CD14-positive monocyte (primary cell): ENCODE data around the gene NVL. TPM values are rescaled to one million over a fixed set of nuclear protein-coding genes. Genes with fewer than 3 reads are reported as not detected.
"Not testable (repeated sequence)": the region's sequence is repeated elsewhere in the genome, so short reads cannot be mapped to it uniquely, and the experiment has no call there.

Source experiments
- DNase-seq, 3 donors: peaks; one replicate each; pipeline ENCODE4 v3.0.0-alpha.2; 2011 to 2022
- H2AFZ ChIP-seq: 2 replicates; pipeline ENCODE4 v1.6.0; 2012; ENCODE audit warnings: mild to moderate bottlenecking, low read depth, low read length, inconsistent platforms; ENCODE audit not compliant: insufficient read depth, poor library complexity, severe bottlenecking
- H3K27ac ChIP-seq, 2 donors: 1 replicate in 1 of 2; 2 replicates in 1 of 2; pipeline ENCODE4 v1.5.1; 2012 to 2013; ENCODE audit warnings: low read length in 2 of 2, control low read depth in 1 of 2, inconsistent platforms in 1 of 2, low read depth in 1 of 2, mild to moderate bottlenecking in 1 of 2
- H3K27me3 ChIP-seq, 2 donors: one replicate each; pipeline versions ENCODE4 v1.6.0 to v1.6.1; 2011 to 2013; ENCODE audit warnings: low read length in 2 of 2; ENCODE audit not compliant: control insufficient read depth in 2 of 2, insufficient read depth in 2 of 2
- H3K36me3 ChIP-seq, 2 donors: replicated peaks in 1 of 2; 1 replicate in 1 of 2; 2 replicates in 1 of 2; pipeline versions ENCODE4 v1.5.1 to v1.6.1; 2012 to 2013; ENCODE audit warnings: low read length in 2 of 2, control low read depth in 1 of 2, inconsistent platforms in 1 of 2, mild to moderate bottlenecking in 1 of 2; ENCODE audit not compliant: insufficient read depth in 2 of 2, control insufficient read depth in 1 of 2
- H3K4me1 ChIP-seq, 2 donors: 1 replicate in 1 of 2; 2 replicates in 1 of 2; pipeline versions ENCODE4 v1.5.1 to v1.6.1; 2012 to 2013; ENCODE audit warnings: low read length in 2 of 2, control low read depth in 1 of 2, inconsistent platforms in 1 of 2, mild to moderate bottlenecking in 1 of 2, moderate library complexity in 1 of 2; ENCODE audit not compliant: insufficient read depth in 2 of 2, control insufficient read depth in 1 of 2
- H3K4me2 ChIP-seq: replicated peaks from 2 replicates; pipeline ENCODE3; 2012; ENCODE audit warnings: low read length, moderate library complexity, mild to moderate bottlenecking; ENCODE audit not compliant: poor library complexity, severe bottlenecking; ENCODE audit errors: extremely low read depth
- H3K4me3 ChIP-seq, 3 experiments: fragments of 200-600 bp in 1 of 3; sonication (generic) in 1 of 3; replicated peaks in 1 of 3; 1 replicate in 2 of 3; 2 replicates in 1 of 3; pipeline ENCODE4 v1.5.1; 2011 to 2013; ENCODE audit warnings: low read length in 3 of 3, mild to moderate bottlenecking in 3 of 3, control low read depth in 2 of 3, low read depth in 2 of 3, inconsistent platforms in 1 of 3, moderate library complexity in 1 of 3
- H3K79me2 ChIP-seq: 2 replicates; pipeline ENCODE4 v1.6.0; 2012; ENCODE audit warnings: mild to moderate bottlenecking, control low read depth, inconsistent platforms, low read length, moderate library complexity; ENCODE audit not compliant: insufficient read depth
- H3K9ac ChIP-seq: 2 replicates; pipeline ENCODE4 v1.6.0; 2017; ENCODE audit warnings: low read length, mild to moderate bottlenecking; ENCODE audit not compliant: insufficient read depth, poor library complexity, severe bottlenecking
- H3K9me3 ChIP-seq, 2 donors: replicated peaks in 1 of 2; 1 replicate in 1 of 2; 2 replicates in 1 of 2; pipeline versions ENCODE4 v1.5.1 to v1.6.1; 2012 to 2013; ENCODE audit warnings: low read length in 2 of 2, control low read depth in 1 of 2; ENCODE audit not compliant: control insufficient read depth in 1 of 2, insufficient read depth in 1 of 2
- H4K20me1 ChIP-seq: 2 replicates; pipeline ENCODE4 v1.6.0; 2012; ENCODE audit warnings: mild to moderate bottlenecking, low read length, control low read depth, moderate library complexity; ENCODE audit not compliant: insufficient read depth
- H3K27ac Mint-ChIP-seq, 7 donors: one replicate each; pipeline ENCODE4 v1.8.0; 2020; ENCODE audit warnings: mild to moderate bottlenecking in 7 of 7, mixed read lengths in 7 of 7, moderate library complexity in 6 of 7, inconsistent platforms in 2 of 7
- H3K27me3 Mint-ChIP-seq, 3 donors: one replicate each; pipeline ENCODE4 v1.8.0; 2021 to 2022; ENCODE audit warnings: low read depth in 3 of 3, mild to moderate bottlenecking in 3 of 3, mixed read lengths in 3 of 3, moderate library complexity in 3 of 3, inconsistent platforms in 1 of 3
- H3K36me3 Mint-ChIP-seq, 2 donors: one replicate each; pipeline ENCODE4 v1.8.0; 2020; ENCODE audit warnings: mixed read lengths in 2 of 2, inconsistent platforms in 1 of 2, mild to moderate bottlenecking in 1 of 2
- H3K4me1 Mint-ChIP-seq: one replicate; pipeline ENCODE4 v1.8.0; 2020; ENCODE audit warnings: mild to moderate bottlenecking, mixed read lengths
- H3K4me3 Mint-ChIP-seq, 2 donors: one replicate each; pipeline ENCODE4 v1.8.0; 2020; ENCODE audit warnings: mild to moderate bottlenecking in 2 of 2, mixed read lengths in 2 of 2, moderate library complexity in 1 of 2
- H3K9me3 Mint-ChIP-seq, 7 donors: one replicate each; pipeline ENCODE4 v1.8.0; 2020 to 2022; ENCODE audit warnings: mixed read lengths in 7 of 7, mild to moderate bottlenecking in 6 of 7, moderate library complexity in 6 of 7, inconsistent platforms in 2 of 7
- CTCF ChIP-seq: fragments of 200-600 bp; IDR thresholded peaks from one replicate; pipeline ENCODE4 v1.8.0; 2022; ENCODE audit warnings: antibody characterized with exemption, mild to moderate bottlenecking
- WGBS: methylation state at CpG from one replicate; pipeline ENCODE4 v1.1.5; 2013; ENCODE audit warnings: missing lambda C conversion rate; ENCODE audit not compliant: insufficient coverage; 5-methylcytosine and 5-hydroxymethylcytosine counted together
- intact Hi-C, 2 donors: fragments of 100-400 bp; cut with micrococcal nuclease; formaldehyde crosslinking; loops; one replicate each; pipeline versions ENCODE4 v1.15.0 to v1.15.1; 2023
- polyA plus RNA-seq, 3 donors: library from polyadenylated mRNA; depleted of rRNA in 1 of 3; unstranded in 2 of 3; stranded (reverse) in 1 of 3; fragments of 300-500 nt in 2 of 3; fragments of >200 nt in 1 of 3; fragmentation: Illumina TruSeq in 2 of 3; gene quantifications; 1 replicate in 2 of 3; 2 replicates in 1 of 3; pipeline ENCODE4 v1.2.3, GENCODE V29; 2012 to 2021

Gene NVL
- polyA plus RNA-seq, 3 donors, result 8.4 to 12.6 (median 9.6) TPM

DNA sequence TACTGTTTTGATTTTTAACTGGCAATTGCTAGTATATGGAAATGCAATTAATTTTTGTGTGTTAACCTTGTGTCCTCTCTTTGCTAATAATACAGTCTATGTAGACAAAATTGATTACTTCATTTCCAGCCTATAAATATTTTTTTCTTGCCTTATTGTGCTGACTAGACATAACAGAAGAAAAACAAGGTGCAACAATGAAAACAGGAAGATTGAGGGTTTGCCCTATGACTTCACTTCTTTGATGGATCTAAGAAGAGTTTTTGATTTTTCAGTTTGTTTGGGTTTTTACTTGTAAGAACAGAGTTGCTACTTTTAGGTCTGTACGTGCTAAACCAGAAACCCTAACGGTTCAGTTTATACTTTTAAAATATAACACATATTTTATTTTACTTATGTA is 18.2 kb upstream of the NVL start:
- Histone ChIP-seq H3K27me3 (no peaks in the 10 kb centered on the region), H3K36me3 (no peaks in the 10 kb centered on the region), H3K4me2 (no peak overlapping the region), H3K4me3 (no peak overlapping the region), H3K9ac (no peak overlapping the region), H4K20me1 (no peaks in the 10 kb centered on the region), H3K27ac (no peak overlapping the region), H3K4me1 (no peaks in the 10 kb centered on the region), H2AFZ (no peak overlapping the region), H3K79me2 (no peaks in the 10 kb centered on the region), H3K9me3 (peaks cover 18 to 21% of the 10 kb centered on the region in 2 donors)
- intact Hi-C loops, result no loop called here
- Mint-ChIP-seq H3K27me3 (peaks cover 9 to 11% (median 10%) of the 10 kb centered on the region in 3 donors), H3K4me1 (no peaks in the 10 kb centered on the region), H3K9me3 (peaks cover 13 to 39% (median 29%) of the 10 kb centered on the region in 7 donors), H3K36me3 (no peaks in the 10 kb centered on the region), H3K4me3 (no peak overlapping the region), H3K27ac (no peak overlapping the region)
- no peak for TF ChIP-seq CTCF
- no CpG with 5 or more reads among the region's 2 CpGs for WGBS
- DNase-seq, result no peak

GRCh38 chr1:224343679-224344078 is 13.7 kb upstream of the NVL start:
- Histone ChIP-seq H3K9ac (no peak overlapping the region), H3K4me1 (peaks cover 7% of the 10 kb centered on the region in 2 donors), H2AFZ (no peak overlapping the region), H3K79me2 (no peaks in the 10 kb centered on the region), H3K27me3 (peaks cover 0 to 3% of the 10 kb centered on the region in 2 donors), H3K27ac (no peak overlapping the region), H3K4me3 (no peak overlapping the region), H4K20me1 (no peaks in the 10 kb centered on the region), H3K36me3 (no peaks in the 10 kb centered on the region), H3K9me3 (peaks cover 24 to 27% of the 10 kb centered on the region in 2 donors), H3K4me2 (no peak overlapping the region)
- Mint-ChIP-seq H3K4me3 (no peak overlapping the region), H3K27me3 (peaks cover 17 to 22% (median 20%) of the 10 kb centered on the region in 3 donors), H3K27ac (no peak overlapping the region), H3K36me3 (peaks cover 0 to 4% of the 10 kb centered on the region in 2 donors), H3K4me1 (peaks cover 5% of the 10 kb centered on the region), H3K9me3 (peaks cover 21 to 48% (median 44%) of the 10 kb centered on the region in 7 donors)
- no peak for TF ChIP-seq CTCF
- DNase-seq, result no peak
- 50% methylated on average over 3 of the region's 3 CpGs for WGBS
- intact Hi-C loops, result no loop called here

GRCh38 chr1:224340453-224341384 is 10.7 kb upstream of the NVL start:
- H3K4me3 ChIP-seq, result peak overlapping the region; percentile 41 to 76 (median 61)
- peak in 2 of 3 donors; percentile 8 to 19 for DNase-seq
- H3K79me2 ChIP-seq, H3K4me1 ChIP-seq, intact Hi-C loops, H4K20me1 ChIP-seq, H3K27me3 ChIP-seq, H3K27ac ChIP-seq, H3K36me3 ChIP-seq, H3K36me3 Mint-ChIP-seq, H3K27ac Mint-ChIP-seq, H3K4me1 Mint-ChIP-seq: not testable (repeated sequence)
- peak overlapping the region; percentile 66 for H3K9ac ChIP-seq
- Mint-ChIP-seq H3K4me3 (peak overlapping the region; percentile 78 to 86), H3K27me3 (peaks cover 8 to 16% (median 15%) of the 10 kb centered on the region in 3 donors), H3K9me3 (peaks cover 24 to 54% (median 47%) of the 10 kb centered on the region in 7 donors)
- peaks cover 31% of the 10 kb centered on the region in 2 donors for H3K9me3 ChIP-seq
- 5% methylated on average over 23 of the region's 36 CpGs for WGBS
- peak overlapping the region; percentile 90 for H2AFZ ChIP-seq
- peak overlapping the region; percentile 91 for H3K4me2 ChIP-seq
